ENCODE results near the gene LRRFIP2.

DNA sequence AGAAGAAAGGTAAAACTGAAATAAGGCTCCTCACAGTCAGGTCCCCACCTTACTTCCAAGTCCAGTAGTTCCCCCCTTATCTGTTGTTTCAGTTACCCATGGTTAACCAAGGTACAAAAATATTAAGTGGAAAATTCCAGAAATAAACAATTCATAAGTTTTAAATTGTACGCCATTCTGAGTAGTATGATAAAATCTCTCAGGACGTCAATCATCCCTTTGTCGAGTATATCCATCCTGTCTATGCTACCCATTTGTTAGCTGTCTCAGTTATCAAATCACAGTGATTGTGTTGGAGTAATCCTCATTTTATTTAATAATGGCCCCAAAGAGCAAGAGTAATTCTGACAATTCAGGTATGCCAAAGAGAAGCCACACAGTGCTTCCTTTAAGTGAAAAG, 43.9 kb downstream of the LRRFIP2 start:
- TF ChIP-seq CTCF (IDR thresholded peaks at IDR 0.05; ENCODE audit: insufficient read depth, low read depth, low read length): no peak
- TF ChIP-seq EZH2 (IDR thresholded peaks at IDR 0.05; ENCODE audit: insufficient read depth, low read length): no peak
